HG03354 (cell line): ENCODE results near the gene SLC8B1.

Source experiments
- ATAC-seq: cut with Tn5 transposase; IDR thresholded peaks from one replicate; pipeline ENCODE4 v1.9.1; 2021; ENCODE audit warnings: mild to moderate bottlenecking; ENCODE audit not compliant: unreplicated experiment, poor library complexity, severe bottlenecking

Gene SLC8B1

DNA sequence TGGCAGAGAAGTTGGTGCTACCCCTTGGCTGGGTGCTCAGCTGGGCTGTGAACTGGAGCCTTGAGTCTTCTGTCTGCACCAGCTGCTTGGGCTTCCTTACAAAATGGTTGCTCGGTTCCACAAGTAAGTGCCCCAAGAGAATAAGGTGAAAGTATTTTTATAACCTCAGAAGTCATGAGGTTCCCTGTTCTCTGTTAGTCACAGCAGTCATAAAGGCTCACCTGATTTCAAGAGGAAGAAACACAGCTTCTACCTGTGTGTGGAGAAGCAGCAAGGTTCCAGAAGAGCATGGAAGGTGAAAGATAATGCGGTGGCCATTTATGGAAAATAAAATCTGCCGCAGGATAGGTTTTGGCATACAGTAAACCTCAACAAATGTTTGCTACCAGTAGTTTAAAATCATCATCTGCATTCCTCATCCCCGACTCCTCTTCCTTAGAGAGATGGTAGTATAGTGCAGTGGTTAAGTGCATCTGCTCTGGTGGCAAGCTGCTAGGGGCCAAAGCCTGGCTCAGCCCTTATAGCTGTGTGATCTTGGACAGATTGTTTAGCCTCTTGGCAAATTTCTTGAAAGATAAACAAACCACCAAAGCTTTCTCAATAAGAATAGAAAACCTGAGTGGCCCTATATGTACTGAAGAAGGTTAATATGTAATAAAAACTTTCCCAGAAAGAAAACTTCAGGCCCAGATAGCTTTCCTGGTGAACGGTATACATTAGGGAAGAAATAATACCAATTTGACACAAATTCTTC, 81.2 kb downstream of the SLC8B1 start:
- ATAC-seq, result no peak

DNA sequence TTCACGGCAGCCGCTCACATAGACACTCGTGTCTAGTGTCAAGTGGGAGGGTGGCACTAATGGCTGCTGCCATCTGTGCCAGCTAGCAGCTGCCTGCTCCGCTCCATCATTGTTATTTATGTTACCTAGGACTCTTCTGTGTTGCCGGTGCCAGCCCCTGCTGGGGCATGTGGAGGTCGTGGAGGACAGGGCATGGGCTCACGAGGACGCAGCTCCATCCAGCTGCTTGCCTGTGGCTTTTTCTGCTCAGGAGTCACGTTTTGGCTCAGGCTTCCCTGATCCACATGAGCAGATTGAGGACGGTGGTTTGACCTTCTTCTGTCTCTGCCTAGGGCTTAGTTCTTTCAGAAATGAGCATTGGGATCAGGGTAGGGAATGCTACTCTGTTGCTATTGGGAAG, 82.4 kb downstream of the SLC8B1 start:
- ATAC-seq, result no peak

DNA sequence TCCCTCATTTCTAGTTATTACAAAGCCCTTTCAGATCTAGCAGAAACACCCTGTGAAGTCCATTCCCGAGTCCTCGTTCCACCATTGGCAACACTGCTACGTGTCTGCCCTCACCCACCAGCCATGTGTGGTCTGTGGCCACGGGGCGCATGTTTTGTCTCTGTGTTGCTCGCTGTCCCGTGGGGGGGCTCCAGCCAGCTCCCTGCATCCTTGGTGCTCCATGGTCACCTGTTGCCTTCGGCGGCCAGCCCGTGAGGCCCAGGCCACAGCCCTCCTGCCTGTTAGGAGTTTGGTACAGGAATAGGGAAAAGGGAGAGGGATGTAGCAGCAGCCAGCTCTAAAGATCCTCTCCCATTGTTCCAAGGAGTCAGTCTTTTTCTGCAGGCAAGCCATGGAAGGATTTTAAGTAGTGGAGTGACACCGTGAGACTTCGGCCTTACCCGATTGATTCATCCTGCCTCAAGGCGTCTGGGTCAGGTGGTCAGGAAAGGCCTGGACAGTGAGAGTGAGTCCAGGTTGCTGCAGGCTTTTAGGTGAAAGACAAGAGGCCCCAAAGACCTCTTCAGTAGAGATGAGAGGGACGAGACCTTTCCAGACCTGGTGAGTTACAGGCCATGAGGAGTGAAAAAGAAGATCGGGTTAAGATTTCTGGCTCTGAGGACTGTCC, 83.4 kb downstream of the SLC8B1 start:
- ATAC-seq, result no peak

DNA sequence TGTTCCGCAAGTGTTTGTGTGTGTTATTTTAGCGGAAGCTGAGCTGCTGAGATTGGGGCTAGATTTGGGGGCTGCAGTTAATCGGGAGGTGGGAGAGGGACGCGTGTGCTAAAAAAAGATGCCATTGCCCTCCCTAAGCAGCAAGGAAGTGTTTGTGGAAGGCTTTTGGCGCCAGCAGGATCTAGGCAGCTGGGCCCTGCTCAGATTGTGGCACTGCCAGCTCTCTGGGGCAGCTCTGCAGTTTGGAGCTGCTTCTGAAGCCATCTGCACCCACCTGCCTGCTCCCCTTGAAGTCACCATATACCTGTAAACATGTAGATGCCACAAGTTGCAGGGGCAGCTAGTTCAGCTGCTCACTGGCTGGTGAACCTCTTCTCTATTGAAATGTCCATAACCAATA, 84.9 kb downstream of the SLC8B1 start:
- no peak for ATAC-seq

DNA sequence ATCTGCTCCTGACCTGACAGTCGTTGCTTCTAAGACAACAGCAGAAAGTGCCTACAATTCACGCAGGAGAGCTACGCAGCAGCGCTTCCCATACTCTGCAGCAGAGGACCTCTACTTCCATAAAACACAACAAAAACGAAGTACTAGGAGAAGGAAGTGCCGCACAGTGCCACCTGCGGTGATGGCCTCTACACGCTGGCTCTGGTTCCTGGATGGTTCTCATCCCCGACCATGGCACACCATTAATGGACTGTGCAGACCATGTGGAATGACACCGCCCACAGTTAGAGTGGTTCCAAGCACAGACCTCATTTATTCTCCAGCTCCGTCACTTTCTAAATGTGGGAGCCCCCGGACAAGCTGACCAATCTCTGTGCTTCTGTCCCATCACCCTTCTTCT, 85.4 kb downstream of the SLC8B1 start:
- no peak for ATAC-seq

DNA sequence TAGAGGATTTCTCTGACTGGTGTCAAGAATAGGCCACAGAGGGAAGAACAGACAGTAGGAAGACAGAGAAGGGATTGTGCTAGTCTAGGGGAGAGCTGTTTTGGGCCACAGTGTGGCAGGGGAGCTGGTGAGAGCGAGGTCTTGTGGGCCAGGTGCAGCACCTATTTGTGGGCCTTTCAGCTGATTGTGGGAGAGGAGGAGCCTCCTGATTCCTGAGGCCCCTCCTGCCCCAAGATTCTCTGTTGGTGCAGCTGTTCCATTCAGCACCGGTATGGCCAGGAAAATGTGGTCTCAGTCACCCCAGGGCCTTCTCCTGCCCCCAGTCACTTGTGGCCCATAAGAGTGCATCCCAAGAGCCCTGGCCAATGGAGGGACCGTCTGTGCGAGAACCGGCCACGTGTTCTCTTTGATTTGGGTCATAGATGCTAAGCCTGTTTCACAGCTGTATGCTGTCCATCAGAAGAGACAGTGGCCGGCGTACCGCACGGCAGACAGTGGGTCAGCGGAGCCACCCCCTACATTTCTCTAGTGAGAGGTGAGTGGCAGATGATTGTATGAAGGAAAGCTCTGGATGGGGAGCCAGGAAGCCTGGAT, 86.0 kb downstream of the SLC8B1 start:
- no peak for ATAC-seq
